Measurements from ENCODE around the gene LAX1.
"Not testable (repeated sequence)": the region's sequence is repeated elsewhere in the genome, so short reads cannot be mapped to it uniquely, and the experiment has no call there.

LAX1 gene

GRCh38 chr1:203765029-203765837 is at the start of gene LAX1:
LAX1 (plus strand) TSS chr1:203765183; CDS start chr1:203765566, 383 bp downstream.
- in situ Hi-C loops (cut with HindIII; ENCODE audit: low sequenced_read_pairs) = no loop called here

- in situ Hi-C loops (cut with HindIII; ENCODE audit: low sequenced_read_pairs) = loop anchor here (25.0 kb wide), 1 partner anchor 205 kb away; no protein-coding TSS in a partner anchor
These were observed 47.9 kb upstream of the LAX1 start for GRCh38 chr1:203717120-203717519.

GRCh38 chr1:203720242-203720641 is 44.7 kb upstream of the LAX1 start:
- in situ Hi-C loops (cut with HindIII; ENCODE audit: low sequenced_read_pairs) = loop anchor here (25.0 kb wide), 1 partner anchor 208 kb away; no protein-coding TSS in a partner anchor

GRCh38 chr1:203722909-203723308 is 42.1 kb upstream of the LAX1 start:
- in situ Hi-C loops (cut with HindIII; ENCODE audit: low sequenced_read_pairs) = loop anchor here (25.0 kb wide), 1 partner anchor 211 kb away; no protein-coding TSS in a partner anchor

- in situ Hi-C loops (cut with HindIII; ENCODE audit: low sequenced_read_pairs) = no loop called here
These were observed 38.5 kb upstream of the LAX1 start for GRCh38 chr1:203726417-203726867.

GRCh38 chr1:203733009-203733863 is 31.7 kb upstream of the LAX1 start:
- in situ Hi-C loops (cut with HindIII; ENCODE audit: low sequenced_read_pairs) = loop anchor here (5.0 kb wide), 1 partner anchor 59 kb away; no protein-coding TSS in a partner anchor

- in situ Hi-C loops (cut with HindIII; ENCODE audit: low sequenced_read_pairs) = loop anchor here (10.0 kb wide), 1 partner anchor 388 kb away; the partner anchor contains the start of gene FMOD
These were observed 22.5 kb upstream of the LAX1 start for GRCh38 chr1:203742436-203742835.

- in situ Hi-C loops (cut with HindIII; ENCODE audit: low sequenced_read_pairs) = loop anchor here (10.0 kb wide), 1 partner anchor 388 kb away; the partner anchor contains the start of gene FMOD
These were observed 21.9 kb upstream of the LAX1 start for GRCh38 chr1:203743091-203743571.

GRCh38 chr1:203744075-203744972 is 20.7 kb upstream of the LAX1 start:
- in situ Hi-C loops (cut with HindIII; ENCODE audit: low sequenced_read_pairs) = loop anchor here (10.0 kb wide), 1 partner anchor 390 kb away; the partner anchor contains the start of gene FMOD

GRCh38 chr1:203746281-203746680 is 18.7 kb upstream of the LAX1 start:
- in situ Hi-C loops (cut with HindIII; ENCODE audit: low sequenced_read_pairs) = loop anchor here (10.0 kb wide), 1 partner anchor 391 kb away; the partner anchor contains the start of gene FMOD

- in situ Hi-C loops (cut with HindIII; ENCODE audit: low sequenced_read_pairs) = no loop called here
These were observed 13.9 kb upstream of the LAX1 start for GRCh38 chr1:203751051-203751450.

- in situ Hi-C loops (cut with HindIII; ENCODE audit: low sequenced_read_pairs) = not testable (repeated sequence)
These were observed 13.2 kb upstream of the LAX1 start for GRCh38 chr1:203751618-203752361.

- in situ Hi-C loops (cut with HindIII; ENCODE audit: low sequenced_read_pairs) = no loop called here
These were observed 10.5 kb upstream of the LAX1 start for GRCh38 chr1:203754455-203754864.

- in situ Hi-C loops (cut with HindIII; ENCODE audit: low sequenced_read_pairs) = no loop called here
These were observed 8.9 kb upstream of the LAX1 start for GRCh38 chr1:203756036-203756435.

- in situ Hi-C loops (cut with HindIII; ENCODE audit: low sequenced_read_pairs) = not testable (repeated sequence)
These were observed 6.2 kb upstream of the LAX1 start for GRCh38 chr1:203758749-203759148.

GRCh38 chr1:203760506-203760905 is 4.5 kb upstream of the LAX1 start:
- in situ Hi-C loops (cut with HindIII; ENCODE audit: low sequenced_read_pairs) = no loop called here

GRCh38 chr1:203761958-203762357 is 3.0 kb upstream of the LAX1 start:
- in situ Hi-C loops (cut with HindIII; ENCODE audit: low sequenced_read_pairs) = not testable (repeated sequence)

- in situ Hi-C loops (cut with HindIII; ENCODE audit: low sequenced_read_pairs) = no loop called here
These were observed 1.5 kb upstream of the LAX1 start for GRCh38 chr1:203763505-203763904.

Measured in DLD1 (cell line).